Fibroblast of upper back skin (primary cell): Measurements from ENCODE around the gene PRICKLE4.

Experiments
- DNase-seq: peaks from one replicate; pipeline ENCODE4 v3.0.0-alpha.2; 2013

The PRICKLE4 gene, protein sequence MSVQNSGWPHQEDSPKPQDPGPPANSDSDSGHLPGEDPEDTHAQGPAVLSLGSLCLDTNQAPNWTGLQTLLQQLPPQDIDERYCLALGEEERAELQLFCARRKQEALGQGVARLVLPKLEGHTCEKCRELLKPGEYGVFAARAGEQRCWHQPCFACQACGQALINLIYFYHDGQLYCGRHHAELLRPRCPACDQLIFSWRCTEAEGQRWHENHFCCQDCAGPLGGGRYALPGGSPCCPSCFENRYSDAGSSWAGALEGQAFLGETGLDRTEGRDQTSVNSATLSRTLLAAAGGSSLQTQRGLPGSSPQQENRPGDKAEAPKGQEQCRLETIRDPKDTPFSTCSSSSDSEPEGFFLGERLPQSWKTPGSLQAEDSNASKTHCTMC

DNA sequence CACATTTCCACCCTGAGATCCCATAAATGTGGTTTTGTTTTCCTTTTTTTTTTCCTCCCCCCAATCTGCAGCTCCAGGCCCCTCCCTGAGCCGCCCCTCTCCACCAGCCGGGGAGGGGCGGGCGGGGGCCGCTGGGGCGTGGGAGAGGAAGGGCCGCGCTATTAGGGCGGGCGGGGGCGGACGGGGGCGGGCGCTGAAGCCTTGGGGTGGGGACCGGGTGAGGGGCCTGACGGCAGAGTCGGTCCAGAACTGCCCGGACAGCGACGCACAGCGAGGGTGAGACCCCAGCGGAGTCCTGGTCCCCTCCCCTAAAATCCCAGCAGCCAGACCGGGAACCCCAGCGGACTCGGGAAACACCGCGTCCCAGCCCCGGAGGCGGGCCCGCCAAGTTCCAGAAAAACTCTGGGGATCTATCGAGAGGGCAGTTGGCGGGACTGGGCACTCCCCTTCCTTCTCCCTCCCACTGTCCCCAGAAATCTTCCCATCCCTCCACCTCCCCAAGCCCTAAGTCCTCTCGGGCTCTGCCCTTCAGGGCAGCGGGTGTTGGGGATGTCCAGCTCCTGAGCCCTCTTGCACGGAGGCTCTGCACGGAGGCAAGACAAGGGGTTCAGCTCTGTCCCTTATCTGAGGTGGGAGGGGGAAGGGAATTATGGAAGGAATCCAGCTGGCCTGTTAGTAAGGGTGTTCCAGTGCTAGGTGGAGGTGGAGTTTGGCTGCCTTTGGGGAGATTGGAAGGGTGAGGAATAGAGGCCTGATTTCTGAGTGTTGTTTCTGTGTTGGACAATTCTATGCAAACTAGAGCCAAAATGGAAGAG is at the start of gene PRICKLE4:
PRICKLE4 (plus strand) TSS at position 232 of the 815 bp plus-strand sequence. CDS start 2,692 bp downstream, outside the sequence.
- DNase-seq = no peak

DNA sequence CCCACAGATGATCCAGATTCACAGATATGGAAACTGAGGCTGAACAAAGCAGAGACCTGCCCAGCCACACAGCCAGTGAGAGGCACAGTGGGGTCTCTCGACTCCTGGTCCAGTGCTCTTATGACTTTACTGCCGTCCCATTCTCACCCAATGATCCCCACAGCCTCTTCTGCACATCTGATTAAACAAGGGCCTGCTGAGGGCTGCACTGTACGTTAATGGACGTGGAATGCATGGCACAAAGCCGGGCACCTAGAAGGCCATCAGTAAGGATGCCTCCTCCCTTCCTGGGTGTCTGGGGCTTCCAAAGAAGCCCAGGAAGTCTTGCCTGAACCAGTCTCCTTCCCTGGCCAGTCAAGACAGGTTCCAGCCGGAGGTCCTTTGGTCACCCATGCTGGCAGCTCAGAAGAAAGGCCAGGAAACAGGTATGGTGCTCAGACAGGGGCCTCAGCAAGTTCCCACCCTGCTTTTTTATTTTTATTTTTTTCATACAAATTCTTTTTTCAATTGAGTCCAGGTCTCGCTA is 49.0 kb upstream of the PRICKLE4 start:
- DNase-seq = no peak

DNA sequence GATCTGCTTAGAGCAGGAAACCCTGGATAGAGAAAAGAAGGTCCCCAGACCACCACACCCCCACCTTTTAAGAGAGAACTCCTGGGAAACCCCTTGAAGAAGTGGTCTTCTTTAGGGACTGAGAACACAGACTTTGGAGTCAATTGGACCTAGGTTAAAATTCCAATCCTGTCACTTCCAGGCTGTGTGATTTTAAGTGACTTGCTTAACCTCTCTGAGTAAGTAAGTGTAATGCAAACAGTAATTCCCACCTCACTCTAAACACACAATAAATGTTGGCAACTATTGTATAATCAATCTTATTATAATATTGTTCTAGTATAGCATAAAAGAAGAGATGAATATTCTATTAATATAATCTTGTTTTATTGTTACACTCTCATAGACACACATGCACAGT is 48.4 kb upstream of the PRICKLE4 start:
- DNase-seq = no peak

DNA sequence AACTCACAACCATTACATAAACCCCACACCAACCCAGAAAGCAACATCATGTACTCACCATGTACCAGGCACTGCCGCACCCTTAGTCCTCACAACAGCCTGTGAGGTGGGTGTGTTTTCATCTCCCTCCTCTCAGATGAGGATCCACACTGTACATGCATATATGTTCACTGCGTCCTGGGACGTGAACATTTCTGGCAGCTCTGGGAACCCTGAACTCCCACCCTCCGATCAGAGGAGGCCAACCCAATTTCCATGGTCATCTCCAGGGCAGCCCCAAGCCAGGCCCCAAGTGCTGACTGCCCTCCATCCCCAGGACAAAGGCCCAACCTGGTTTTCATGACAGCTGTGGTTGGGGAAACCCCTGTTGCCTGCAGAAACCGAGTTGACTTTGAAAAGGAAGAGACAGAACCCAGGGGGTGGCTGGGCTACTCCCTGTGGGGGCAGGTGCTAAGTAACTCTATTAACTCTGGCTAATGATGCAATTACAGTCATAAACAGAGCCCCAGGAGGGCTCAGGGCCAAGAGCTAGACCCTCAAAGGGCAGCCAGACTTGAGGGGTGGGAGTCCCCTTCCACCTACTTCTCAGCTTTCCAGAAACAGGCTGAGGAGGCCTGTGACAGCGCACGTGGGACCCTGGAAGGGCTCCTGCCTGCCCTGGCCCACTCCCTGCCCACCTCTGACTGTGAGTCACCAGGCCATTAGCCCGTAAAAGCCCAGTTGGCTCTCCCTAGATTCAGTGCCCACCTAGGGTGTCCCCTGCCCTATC is 47.8 kb upstream of the PRICKLE4 start:
- no peak for DNase-seq

DNA sequence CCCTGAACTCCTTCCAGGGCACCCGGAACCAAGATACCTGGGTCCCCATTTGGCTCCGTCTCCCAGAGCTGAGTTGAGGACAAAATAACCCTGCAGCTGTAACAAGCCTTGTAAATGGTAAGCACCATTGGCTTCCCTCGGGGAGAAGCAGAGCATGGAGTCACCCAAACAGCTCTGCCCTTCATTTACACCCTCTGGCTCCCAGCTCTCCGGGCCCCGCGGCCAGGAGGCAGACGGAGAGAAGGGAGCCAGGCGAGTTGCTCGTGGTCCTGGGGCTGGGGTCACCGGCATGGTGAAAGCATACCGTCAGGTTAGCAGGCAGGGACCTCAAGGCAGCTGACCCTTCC is 47.2 kb upstream of the PRICKLE4 start:
- no peak for DNase-seq

DNA sequence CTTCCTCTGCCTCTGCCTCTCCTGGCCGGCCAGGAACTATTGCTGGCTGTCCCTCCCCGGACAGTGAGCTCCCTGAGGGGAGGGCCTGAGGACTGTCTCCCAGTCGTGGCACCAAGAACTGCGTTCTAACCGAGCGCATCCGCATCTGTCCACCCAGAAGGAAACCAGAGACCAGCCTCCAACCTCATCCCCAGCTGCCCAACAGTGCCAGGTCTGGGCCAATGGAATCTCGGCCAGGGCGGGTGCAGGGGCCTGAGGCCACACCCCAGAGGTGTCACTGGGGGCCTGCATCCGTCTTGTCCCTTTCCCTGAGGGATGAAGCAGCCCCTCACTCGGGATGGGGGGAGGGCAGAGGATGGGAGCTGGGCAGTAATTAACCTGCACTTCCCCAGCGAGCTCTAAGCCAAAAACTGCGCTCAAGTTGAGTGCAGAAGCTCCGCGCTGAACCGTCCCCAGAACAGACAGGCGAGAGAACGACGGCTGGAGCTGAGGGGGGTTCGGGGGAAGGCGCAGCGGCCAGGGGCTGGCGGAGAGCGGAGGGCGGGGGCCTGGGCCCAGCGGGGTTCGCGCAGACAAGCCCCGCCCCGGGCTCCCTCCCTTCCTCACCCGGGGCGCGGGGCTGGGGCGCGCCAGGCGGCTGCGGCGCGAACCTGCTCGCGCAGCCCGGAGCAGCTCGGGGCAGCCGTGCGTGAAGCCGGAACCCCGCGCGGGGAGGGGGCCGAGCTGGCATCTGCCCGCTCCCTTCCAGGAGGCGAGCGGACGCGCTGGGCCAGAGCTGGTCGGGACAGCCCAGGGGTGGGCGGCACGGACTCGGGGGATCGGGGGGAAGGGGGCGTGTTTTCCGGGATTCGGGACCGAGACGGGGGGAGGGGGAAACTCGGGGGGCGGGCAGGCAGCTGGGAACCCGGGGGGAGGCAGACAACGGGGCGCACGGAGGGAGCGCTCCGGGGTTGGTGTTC is 46.6 kb upstream of the PRICKLE4 start:
- DNase-seq = peak; percentile 53

DNA sequence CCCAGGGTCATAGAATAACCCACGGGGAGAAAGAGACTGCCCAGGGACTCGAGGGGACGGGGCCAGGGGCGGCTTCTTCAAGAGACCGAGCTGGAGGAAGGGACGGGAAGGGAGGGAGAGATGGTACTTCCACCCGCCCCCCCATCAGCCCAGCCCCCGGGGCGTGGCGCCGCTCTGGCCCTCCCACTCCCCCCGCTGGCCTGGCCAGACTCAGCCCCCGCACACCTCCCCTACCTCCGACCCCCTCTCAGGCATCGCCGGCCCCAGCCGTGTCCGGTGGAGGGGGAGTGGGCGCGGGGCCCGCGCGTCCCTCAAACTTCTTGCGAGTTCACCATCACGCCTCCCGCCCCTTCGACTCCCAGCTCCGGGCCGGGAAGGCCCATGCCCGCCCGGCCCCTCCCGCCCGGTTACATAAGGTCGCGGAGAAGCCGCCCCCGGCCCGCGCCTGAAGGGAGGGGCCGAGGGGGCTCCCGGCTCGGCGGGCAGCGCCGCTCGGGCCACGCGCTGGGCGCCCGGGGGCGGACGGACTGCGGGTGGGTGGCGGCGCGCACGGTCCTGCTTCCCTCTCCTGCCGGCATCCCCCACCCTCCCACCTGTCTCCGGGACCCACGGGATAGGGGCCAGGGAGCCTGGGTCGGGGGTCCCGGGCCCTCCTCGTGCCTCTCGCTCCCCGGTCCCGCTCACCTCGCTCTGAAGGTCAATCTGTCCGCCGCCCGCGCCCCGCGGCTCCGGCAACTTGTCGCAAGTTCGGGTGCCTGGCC is 45.7 kb upstream of the PRICKLE4 start:
- DNase-seq = peak; percentile 63

DNA sequence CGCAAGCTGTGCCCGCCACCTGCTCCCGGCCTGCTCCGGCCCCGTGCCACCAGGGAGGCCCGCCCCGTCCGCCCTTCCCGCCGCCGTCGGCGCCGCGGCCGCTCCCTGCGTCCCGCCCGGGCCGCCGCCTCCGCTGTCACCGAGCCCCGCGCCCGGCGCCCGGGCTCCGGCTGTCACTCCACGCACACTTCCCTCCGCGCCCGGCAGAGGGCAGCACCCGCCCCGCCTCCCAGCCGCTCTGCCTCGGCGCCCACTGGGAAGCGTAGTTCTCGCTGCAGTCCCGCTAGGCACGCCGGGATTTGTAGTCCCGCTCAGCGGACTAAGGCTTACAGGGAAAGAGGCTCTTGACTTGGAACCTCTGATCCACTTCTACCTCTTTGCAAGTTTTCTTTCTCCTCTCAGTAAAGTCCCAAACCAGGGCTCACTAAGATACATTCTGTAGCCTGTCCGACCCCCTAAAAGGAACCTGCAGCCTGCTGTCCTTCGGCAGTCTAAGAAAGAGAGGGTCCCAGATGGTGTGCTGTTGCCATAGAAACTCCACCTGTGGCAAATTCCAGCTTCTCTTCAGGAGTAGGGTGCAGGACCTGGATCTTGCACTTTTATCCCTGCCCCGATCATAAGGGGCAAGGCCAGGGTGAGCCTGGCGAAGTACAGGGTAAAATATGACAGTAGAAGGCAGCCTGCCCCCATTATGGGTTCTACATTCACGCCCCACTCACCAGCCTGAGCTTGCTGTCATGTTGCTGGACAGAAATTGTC is 45.0 kb upstream of the PRICKLE4 start, which contains the start of gene TFEB:
TFEB (minus strand) TSS at position 182 of the 759 bp plus-strand sequence. CDS start 44,395 bp downstream, outside the sequence.
- DNase-seq = peak; percentile 86

DNA sequence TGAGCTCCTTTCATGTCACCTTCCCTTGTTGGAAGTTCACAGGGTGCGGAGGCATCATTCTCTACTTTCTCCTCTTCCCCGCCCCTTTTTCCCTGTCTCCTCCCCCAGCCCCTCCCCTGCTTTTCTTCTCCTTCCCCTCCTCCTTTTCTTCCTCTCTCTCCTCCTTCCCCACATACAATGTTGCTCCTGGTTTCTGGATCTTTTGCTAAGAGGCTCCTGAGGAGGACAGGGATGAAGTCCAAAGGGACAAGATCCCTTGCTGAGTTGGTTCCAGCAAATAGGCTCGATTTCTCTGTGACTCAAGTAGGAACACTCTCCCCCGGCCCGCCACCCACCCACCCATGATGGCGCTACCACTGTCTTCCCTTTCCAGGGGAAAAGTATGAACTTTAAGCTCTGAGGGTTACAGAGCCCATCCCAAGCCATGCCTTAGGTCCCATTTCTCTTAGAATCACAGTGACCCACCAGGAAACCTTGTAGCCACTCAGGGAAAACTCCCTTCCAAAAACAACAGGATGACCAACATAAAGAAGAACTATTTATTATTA is 44.3 kb upstream of the PRICKLE4 start:
- DNase-seq = no peak

DNA sequence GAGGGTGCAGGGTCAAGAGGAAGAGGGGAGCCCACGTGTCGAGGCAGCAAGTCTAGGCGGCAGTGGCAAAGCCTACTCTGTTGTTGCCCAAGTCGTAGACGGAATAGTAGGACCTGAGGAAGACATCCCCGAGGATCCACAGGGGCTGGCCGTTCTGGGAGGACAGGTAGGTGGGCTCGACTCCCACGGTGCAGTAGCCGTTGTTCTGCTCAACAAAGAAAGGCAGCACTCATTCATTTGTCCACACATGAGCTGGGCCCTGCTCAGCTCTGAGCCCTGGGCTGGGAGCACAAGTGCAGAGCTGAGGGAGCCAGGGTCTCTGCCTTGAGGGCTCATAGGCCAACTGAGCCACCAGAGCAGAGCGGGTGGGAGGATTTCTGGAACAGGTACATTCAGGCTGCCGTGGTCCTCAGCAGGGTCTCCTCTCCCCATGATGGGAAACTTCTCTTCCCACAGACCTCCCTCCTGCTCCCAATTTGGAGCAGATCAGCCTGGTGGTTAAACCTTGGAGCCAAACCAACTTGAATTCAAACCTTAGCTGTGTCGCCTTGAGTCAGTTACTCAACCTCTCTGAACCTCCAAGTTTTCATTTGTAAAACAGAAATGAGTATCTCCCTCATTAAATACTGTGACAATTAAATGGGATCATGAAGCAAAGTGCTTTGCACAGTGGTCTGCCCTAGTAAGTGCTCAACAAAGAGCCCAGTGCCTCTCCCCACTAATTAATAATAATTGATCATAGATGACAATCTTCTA is 43.6 kb upstream of the PRICKLE4 start:
- DNase-seq = no peak

DNA sequence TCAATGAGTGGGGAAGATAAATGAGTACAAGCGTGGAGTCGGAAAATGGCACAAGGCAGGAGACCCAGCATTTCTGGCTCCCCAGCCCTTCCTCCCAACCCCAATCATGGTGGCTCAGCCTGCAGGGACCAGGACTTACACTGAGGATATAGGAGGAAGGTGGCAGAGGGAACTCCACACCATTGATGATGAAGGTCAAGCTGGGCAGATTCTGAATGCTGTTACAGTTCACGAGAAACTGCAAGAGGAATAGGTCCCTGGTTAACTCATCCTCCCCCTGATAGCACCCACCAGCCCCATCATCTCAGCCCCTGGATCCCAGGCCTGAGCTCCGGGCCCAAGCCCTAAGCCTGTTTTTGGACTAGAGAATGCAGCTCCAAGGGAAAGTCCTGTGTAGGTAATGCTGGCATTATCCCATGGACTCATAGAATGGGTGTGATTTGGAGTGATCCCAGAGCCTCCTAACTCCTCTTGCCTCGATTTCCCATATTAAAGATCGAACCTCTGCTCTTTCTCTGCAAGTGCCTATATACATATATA is 42.9 kb upstream of the PRICKLE4 start:
- no peak for DNase-seq

DNA sequence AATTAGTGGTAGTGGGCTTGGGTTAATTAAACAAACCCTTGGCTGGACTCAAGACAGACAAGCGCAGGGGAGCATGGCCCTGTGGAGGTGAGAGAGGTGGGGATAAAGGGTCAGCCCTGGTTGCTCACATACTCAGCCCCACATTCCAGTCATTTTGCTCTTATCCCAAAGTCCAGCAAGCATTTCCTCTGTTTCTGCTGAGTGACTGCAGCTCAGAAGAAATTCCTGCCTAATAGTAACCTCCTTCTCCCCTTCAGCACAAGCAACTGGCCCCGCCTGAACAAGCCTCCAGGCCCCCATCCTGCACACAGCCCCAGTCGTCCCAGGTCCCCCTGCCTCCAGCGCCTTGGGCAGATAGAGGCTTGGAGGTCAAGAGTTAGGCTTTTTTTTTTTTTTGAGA is 41.5 kb upstream of the PRICKLE4 start:
- no peak for DNase-seq

DNA sequence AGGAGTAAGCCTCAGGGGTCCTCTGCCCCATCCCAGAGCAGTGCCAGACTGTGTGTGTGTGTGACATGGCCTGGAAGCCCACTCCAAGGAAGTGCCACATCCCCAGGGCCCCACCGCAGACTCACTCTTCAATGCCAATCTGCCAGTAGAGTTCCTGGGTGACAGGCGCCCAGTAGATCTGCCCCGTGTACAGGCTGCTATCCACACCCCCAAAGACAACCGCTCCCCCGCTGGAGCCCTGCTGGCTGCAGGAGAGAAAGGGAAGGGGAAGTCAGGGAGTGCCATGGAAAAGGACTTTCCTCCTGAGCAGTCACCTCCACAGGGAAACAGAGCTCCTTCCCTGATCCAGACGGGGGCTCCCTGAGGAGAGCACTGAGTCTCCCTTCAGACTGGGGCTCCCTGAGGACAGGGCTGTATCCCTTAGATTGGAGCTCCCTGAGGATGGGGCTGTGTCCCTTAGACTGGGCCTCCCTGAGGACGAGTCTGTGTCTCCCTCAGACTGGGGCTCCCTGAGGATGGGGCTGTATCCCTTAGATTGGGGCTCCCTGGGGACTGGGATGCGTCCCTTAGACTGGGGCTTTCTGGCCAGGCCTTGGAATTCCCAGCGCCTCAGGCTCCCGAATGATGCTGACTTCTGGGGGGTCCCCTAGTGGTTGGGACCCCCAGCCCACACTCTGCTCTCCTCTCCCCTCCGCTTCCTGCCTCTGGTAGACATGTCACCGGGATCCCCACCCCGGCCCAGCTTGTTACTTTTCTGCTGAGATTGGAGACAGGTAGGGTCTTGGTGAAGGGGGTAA is 40.0 kb upstream of the PRICKLE4 start:
- no peak for DNase-seq

DNA sequence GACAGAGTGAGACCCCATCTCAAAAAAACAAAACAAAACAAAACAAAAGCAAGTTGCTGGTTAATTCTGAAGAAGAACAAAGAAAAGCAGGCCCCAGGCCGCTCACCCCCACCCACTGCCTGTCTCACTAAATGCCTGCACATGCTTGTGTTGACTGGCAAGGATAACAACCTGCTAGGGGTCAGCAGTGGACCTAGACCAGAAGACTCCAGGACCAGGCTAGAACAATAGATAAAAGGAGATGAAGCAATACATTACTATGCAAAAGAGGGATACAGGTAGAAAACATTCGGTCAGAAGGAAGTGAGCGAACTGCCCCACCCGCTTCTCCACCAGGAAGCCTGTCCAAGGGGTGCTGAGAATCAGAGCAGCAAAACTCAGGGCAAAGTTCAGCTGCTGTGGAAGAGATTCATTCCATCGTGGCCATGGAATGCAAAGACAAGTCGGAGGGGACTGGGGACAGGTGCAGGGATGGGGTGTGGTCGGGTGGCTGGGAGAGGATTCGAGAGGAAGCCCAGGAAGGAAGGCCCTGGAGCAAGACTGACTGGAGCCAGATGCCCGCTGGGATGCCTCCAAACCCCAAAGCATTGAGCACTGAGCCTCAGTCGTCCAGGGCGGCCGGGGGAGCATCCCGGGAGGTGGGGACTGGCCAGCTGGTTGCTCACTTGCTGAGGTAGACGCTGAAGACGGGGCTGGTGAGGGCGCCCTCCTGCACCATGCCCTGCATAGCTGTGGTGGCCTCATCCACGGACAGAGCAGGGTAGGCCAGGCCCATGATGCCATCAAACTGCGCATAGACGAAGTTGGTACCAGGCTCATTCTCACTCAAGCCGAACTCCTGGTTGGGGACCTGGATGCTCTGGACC is 38.7 kb upstream of the PRICKLE4 start:
- no peak for DNase-seq

DNA sequence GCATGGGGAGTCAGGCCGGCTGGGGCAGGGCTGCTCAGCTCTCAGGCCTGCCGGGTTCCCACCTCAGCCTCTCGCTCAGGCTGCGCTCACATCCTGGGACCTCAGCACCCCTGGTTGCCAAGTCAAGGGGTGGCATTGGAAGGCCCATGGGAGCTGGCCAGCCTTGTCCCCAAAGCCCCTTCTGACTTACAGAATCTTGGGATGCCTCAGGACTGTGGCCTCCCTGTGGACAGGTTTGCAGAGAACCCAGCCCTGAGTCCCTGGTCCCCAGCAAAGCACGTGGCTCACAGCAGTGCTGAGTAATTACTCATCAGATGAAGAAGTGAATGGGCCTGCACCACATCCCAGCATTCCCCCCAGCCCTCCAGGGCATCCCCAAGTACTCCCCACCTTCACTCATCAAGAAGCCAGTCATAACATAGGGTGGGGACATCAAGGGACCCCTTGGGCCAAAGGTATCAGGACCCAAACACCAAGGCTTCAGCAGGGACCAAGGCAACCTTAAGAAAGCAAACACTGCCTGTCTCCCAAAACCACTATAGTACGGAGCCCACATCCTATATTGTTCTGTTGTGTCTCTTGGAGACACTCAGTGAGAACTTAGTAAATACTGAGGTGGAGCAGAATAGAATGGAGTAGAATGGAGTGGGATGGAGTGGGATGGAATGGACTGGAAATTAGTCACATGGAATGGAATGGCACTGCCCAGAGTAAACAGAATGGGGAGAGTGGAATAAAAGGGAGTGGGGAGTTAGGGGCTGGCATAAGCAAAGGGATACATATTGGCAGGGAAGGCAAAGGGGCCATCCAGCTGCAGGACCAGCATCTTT is 37.0 kb upstream of the PRICKLE4 start:
- DNase-seq = no peak

DNA sequence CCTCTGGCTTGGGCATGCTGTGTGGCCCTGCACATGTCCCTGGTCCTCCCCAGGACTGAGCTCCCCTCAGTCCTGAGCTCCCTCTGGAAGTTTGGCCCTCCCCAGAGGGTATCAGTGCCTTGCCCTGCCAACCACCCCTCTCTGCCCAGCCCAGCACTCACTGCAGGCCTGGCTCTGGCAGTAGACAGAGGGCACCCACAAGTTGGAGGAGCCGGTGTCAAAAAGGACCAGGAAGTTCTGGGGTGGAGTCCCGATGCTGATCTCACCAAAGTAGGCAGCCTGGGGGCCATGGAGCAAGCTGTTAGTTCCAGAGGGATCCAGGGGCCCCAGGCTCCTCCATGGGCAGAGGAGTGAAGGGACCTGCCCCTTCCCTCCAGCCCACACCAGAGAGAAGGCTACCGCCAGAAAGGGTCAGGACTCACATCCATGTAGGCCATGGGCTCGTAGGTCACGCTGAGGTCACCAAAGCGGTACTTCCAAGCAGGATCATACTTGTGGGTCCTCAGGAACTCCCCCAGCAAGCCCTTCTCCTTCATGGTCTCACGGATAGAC is 36.3 kb upstream of the PRICKLE4 start:
- no peak for DNase-seq
